ENCODE data around the gene FRYL. TPM values are rescaled to one million over a fixed set of nuclear protein-coding genes. Genes with fewer than 3 reads are reported as not detected.
"Not testable (repeated sequence)": the region's sequence is repeated elsewhere in the genome, so short reads cannot be mapped to it uniquely, and the experiment has no call there.

Gene FRYL
- total RNA-seq, 1 donor from 2014 or later: 27.9 TPM

- no peak for ATAC-seq (ENCODE audit: poor library complexity)
- DNase-seq: no peak
- intact Hi-C loops (cut with DNase I): no loop called here
These were observed 289.2 kb downstream of the FRYL start for GRCh38 chr4:48490680-48491513.

DNA sequence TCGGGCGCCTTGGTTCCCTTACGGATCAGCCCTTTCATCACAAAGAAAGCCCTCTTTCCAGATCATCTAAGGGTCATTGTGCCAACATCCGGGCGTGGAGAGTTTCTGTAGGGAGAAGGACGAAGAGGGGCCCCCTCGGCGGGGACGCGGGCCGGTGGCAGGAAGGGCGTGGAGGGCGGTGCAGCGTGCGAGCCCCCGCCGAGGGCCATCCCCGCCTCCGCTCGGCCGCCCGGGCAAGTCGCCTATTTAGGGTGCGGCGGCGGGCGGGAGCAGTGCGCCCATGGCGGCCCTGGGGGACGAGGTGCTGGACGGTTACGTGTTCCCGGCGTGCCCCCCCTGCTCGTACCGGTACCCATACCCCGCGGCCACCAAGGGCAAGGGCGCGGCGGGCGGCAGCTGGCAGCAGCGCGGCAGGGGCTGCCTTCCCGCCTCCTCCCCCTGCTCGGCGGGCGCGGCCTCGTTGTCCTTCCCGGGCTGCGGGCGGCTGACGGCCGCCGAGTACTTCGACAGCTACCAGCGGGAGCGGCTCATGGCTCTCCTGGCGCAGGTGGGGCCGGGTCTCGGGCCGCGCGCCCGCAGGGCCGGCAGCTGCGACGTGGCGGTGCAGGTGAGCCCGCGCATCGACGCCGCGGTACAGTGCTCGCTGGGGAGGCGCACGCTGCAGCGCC lies 289.9 kb downstream of the FRYL start, which contains the start of gene ZAR1:
TSS of gene ZAR1 (plus strand) at position 241 of the 668 bp plus-strand sequence. CDS start at position 281, 40 bp downstream.
- ATAC-seq (ENCODE audit: poor library complexity): no peak
- intact Hi-C loops (cut with DNase I): no loop called here
- no peak for DNase-seq

GRCh38 chr4:48489683-48490011 lies 290.4 kb downstream of the FRYL start:
- ATAC-seq (ENCODE audit: poor library complexity) (no peak), DNase-seq (no peak)
- intact Hi-C loops (cut with DNase I): no loop called here

DNA sequence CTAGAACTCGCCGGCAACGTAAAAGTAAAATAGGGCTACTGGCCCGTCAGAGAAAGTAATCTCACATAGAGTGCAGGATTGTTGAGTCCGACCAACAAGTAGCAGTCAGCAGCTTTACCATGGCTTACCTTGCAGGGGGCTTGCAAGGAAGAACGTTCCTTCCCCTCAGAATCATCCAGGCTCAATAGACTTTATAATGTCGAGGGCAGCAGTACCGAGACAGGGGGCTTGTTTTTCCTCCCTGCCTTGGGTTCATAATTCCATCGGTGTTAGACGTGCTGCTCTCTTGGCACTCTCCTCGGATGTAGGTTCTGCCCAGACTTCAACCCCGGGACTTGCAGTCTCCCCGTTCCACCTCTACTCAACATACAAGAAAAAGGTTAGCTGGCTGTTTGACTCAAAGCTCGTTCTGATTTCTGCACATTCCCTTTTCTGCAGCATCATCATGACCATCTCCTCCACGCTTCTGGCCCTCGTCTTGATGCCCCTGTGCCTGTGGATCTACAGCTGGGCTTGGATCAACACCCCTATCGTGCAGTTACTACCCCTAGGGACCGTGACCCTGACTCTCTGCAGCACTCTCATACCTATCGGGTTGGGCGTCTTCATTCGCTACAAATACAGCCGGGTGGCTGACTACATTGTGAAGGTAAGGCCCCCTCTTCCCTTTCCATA lies 295.4 kb downstream of the FRYL start:
- no peak for DNase-seq
- no peak for ATAC-seq (ENCODE audit: poor library complexity)
- intact Hi-C loops (cut with DNase I): no loop called here

DNA sequence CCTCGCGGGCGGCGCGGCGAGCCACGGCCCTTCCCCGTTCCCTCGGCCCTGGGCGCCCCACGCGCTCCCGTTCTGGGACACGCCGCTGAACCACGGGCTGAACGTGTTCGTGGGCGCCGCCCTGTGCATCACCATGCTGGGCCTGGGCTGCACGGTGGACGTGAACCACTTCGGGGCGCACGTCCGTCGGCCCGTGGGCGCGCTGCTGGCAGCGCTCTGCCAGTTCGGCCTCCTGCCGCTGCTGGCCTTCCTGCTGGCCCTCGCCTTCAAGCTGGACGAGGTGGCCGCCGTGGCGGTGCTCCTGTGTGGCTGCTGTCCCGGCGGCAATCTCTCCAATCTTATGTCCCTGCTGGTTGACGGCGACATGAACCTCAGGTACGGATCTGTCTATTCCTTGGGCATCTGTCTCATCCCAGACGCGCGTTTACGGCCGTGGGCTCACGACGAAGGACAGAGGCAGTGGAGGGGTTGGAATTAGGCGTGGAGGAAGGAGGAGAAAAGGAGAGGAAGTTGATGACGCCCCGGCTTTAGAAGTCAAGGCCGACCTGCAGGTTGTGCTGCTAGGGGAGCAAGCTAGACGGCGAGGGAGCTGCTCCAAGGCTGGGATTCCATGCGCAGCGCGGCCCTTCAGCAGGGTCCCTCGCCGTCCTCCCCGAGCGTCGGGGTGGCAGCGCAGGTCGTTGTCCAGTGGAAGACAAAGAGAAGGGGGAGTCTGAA lies 296.1 kb downstream of the FRYL start:
- ATAC-seq (ENCODE audit: poor library complexity): no peak
- peak; percentile 36 for DNase-seq
- intact Hi-C loops (cut with DNase I): no loop called here

GRCh38 chr4:48483006-48483776 lies 296.9 kb downstream of the FRYL start, which contains the start of gene SLC10A4:
Gene SLC10A4, plus strand, starts transcription at chr4:48483343. Its CDS starts 219 bp downstream, at chr4:48483562.
- DNase-seq (no peak), ATAC-seq (ENCODE audit: poor library complexity) (no peak)
- intact Hi-C loops (cut with DNase I): no loop called here

- no peak for ATAC-seq (ENCODE audit: poor library complexity)
- DNase-seq: no peak
- intact Hi-C loops (cut with DNase I): no loop called here
These were observed 298.5 kb downstream of the FRYL start for GRCh38 chr4:48481581-48481980.

- DNase-seq: no peak
- ATAC-seq (ENCODE audit: poor library complexity): no peak
- intact Hi-C loops (cut with DNase I): no loop called here
These were observed 301.8 kb downstream of the FRYL start for GRCh38 chr4:48478273-48478672.

DNA sequence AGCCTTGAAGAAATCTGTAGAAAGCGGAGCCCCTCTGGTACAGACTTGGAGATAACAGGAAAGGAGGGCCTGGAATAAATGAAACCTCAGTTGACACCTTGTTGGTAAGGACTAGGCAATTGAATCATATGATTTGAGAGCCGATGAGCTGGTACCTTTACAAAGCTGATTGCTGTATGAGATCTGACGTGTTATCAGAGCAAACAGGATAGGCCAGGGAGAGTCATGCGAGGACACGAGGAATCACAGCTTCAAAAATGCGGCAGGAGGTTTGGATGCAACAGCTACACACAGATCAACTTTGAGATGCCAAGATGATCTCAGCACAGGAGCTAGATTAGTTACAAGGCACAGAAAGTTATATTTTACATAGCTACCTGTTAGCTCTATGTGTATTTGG lies 304.3 kb downstream of the FRYL start:
- intact Hi-C loops (cut with DNase I): no loop called here
- no peak for DNase-seq
- no peak for ATAC-seq (ENCODE audit: poor library complexity)

DNA sequence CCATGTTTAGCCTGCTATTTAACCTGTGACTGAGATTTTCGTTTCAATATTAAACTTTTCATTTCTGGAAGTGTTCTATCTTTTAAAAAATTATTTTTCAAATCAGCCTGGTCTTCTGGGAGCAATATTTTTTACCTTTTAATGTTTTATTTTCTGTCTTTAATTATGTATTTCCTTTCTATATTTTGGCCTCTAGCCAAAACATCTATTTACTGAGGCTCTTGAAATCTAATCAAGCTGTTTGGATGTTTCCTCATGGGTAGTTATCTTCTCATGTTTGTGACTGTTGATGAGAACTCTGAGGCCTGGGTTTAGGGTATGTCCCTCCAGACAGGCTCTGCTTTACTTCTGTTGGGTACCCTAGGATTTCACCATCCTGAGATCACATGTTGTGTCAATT lies 307.3 kb downstream of the FRYL start:
- no peak for ATAC-seq (ENCODE audit: poor library complexity)
- intact Hi-C loops (cut with DNase I): no loop called here
- DNase-seq: no peak

- no peak for DNase-seq
- intact Hi-C loops (cut with DNase I): no loop called here
- ATAC-seq (ENCODE audit: poor library complexity): no peak
These were observed 309.5 kb downstream of the FRYL start for GRCh38 chr4:48470570-48470969.

GRCh38 chr4:48470137-48470536 lies 309.9 kb downstream of the FRYL start:
- ATAC-seq (ENCODE audit: poor library complexity): no peak
- no peak for DNase-seq
- intact Hi-C loops (cut with DNase I): no loop called here

DNA sequence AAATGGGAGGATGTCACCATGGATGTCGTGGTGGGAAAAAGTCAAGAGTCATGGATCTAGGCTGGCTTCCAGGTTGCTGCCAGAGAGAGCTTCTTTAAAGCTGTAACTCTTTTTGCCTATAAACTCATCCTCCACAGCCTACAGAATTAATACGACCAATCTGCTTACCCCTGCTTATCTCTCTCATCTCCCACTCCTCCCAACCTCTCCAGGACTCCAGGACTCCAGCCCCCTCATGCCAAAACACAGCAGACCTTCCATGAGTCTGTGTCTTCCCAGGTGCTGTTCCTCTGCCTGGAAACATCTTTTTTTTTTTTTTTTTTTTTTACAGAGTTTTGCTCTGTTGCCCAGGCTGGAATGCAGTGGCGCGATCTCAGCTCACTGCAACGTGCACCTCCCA lies 312.2 kb downstream of the FRYL start:
- no peak for DNase-seq
- intact Hi-C loops (cut with DNase I): no loop called here
- no peak for ATAC-seq (ENCODE audit: poor library complexity)

DNA sequence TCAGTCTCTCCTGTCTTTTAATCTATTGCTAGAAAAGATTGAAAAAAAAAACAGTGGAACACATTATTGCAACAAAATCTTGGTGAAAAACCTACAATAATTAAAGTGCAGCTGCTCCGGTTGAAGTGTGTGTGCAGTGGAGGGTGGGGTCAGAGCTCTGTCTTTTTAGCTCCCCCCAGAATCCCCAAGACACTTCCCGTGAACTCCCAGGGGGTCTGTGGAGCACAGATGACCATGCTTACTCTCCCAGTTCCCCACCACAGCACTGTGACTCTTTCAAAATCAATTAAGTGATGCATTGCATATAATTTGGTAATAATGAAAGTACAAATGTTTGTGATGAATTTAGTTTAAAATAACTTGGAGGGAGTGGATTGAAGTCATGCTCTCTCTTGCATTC lies 312.6 kb downstream of the FRYL start:
- no peak for DNase-seq

DNA sequence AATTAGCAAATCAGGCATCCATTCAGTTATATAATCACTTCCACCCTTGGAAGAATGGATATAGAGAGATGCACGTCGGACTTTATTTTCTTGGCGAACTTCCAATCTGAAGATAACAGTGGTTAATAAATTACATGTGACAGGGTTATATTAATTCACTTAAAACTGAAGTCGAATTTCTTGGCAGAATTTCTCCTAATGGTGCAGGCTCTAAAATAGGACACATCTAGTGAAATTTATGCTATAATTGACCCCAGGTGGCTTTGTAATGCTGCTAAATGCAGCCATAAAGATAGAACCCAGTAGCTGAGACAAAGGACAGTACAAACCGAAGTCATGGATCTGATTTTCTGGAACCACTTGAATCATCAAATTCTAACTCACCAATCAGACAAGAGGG lies 317.7 kb downstream of the FRYL start:
- intact Hi-C loops (cut with DNase I): no loop called here

More for the DNA sequence above, 312.6 kb downstream of the FRYL start:
- ATAC-seq (ENCODE audit: poor library complexity): no peak
- intact Hi-C loops (cut with DNase I): no loop called here

GRCh38 chr4:48461000-48461399 lies 319.1 kb downstream of the FRYL start:
- intact Hi-C loops (cut with DNase I): no loop called here
- ATAC-seq (ENCODE audit: poor library complexity) (no peak), DNase-seq (no peak)

More for the DNA sequence above, 317.7 kb downstream of the FRYL start:
- ATAC-seq (ENCODE audit: poor library complexity): no peak
- no peak for DNase-seq

- ATAC-seq (ENCODE audit: poor library complexity): no peak
- no peak for DNase-seq
- intact Hi-C loops (cut with DNase I): no loop called here
These were observed 325.5 kb downstream of the FRYL start for GRCh38 chr4:48454591-48454990.

DNA sequence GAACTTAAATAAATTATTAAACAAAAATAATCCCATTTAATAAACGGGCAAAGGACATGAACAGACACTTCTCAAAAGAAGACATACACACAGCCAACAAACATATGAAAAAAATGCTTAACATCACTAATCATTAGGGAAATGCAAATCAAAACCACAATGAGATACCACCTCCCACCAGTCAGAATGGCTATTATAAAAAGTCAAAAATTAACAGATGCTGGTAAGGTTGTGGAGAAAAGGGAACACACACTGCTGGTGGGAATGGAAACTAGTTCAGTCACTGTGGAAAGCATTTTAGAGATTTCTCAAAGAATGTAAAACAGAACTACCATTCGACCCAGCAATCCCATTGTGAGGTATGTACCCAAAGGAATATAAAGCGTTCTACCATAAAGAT lies 328.4 kb downstream of the FRYL start:
- intact Hi-C loops (cut with DNase I): not testable (repeated sequence)

More for the DNA sequence above, 328.4 kb downstream of the FRYL start:
- ATAC-seq (ENCODE audit: poor library complexity); DNase-seq: not testable (repeated sequence)
